Trophoblast cell (in vitro differentiated cells and primary cell): Measurements from ENCODE around the gene CACNA1C.

Experiments
- DNase-seq, 2 donors: peaks; one replicate each; pipeline ENCODE4 v3.0.0-alpha.2; 2016
- H2AFZ ChIP-seq: 2 replicates; pipeline ENCODE4 v1.6.1; 2013; ENCODE audit warnings: low read length, moderate library complexity, mild to moderate bottlenecking; ENCODE audit not compliant: insufficient read depth, poor library complexity
- H2AK5ac ChIP-seq: 2 replicates; pipeline ENCODE4 v1.6.1; 2013; ENCODE audit warnings: mild to moderate bottlenecking, low read length
- H2BK120ac ChIP-seq: 2 replicates; pipeline ENCODE4 v1.6.1; 2013; ENCODE audit warnings: low read length, mild to moderate bottlenecking, moderate library complexity; ENCODE audit not compliant: insufficient read depth, poor library complexity
- H2BK12ac ChIP-seq: 2 replicates; pipeline ENCODE4 v1.6.1; 2013; ENCODE audit warnings: mild to moderate bottlenecking, low read length, moderate library complexity
- H2BK5ac ChIP-seq: 2 replicates; pipeline ENCODE4 v1.6.1; 2013; ENCODE audit warnings: low read length, low read depth, moderate library complexity, mild to moderate bottlenecking; ENCODE audit not compliant: poor library complexity
- H3K14ac ChIP-seq: 2 replicates; pipeline ENCODE4 v1.6.1; 2013; ENCODE audit warnings: mild to moderate bottlenecking, low read length
- H3K18ac ChIP-seq: 2 replicates; pipeline ENCODE4 v1.6.1; 2013; ENCODE audit warnings: mild to moderate bottlenecking, low read length
- H3K23ac ChIP-seq: 2 replicates; pipeline ENCODE4 v1.6.1; 2013; ENCODE audit warnings: low read length
- H3K27ac ChIP-seq: 2 replicates; pipeline ENCODE4 v1.5.1; 2013; ENCODE audit warnings: low read depth, mild to moderate bottlenecking, inconsistent platforms, low read length, moderate library complexity
- H3K27me3 ChIP-seq: 2 replicates; pipeline ENCODE4 v1.6.1; 2013; ENCODE audit warnings: inconsistent platforms, mild to moderate bottlenecking, low read length, moderate library complexity; ENCODE audit not compliant: insufficient read depth
- H3K36me3 ChIP-seq, 2 experiments: 1 replicate in 1 of 2; 2 replicates in 1 of 2; pipeline ENCODE4 v1.6.1; 2013; ENCODE audit warnings: low read length in 2 of 2, mild to moderate bottlenecking in 2 of 2, moderate library complexity in 1 of 2; ENCODE audit not compliant: insufficient read depth in 2 of 2, control insufficient read depth in 1 of 2
- H3K4ac ChIP-seq: 2 replicates; pipeline ENCODE4 v1.6.1; 2013; ENCODE audit warnings: low read depth, mild to moderate bottlenecking, low read length, moderate library complexity
- H3K4me1 ChIP-seq, 2 experiments: 1 replicate in 1 of 2; 2 replicates in 1 of 2; pipeline ENCODE4 v1.6.1; 2013; ENCODE audit warnings: low read length in 2 of 2, mild to moderate bottlenecking in 2 of 2, moderate library complexity in 1 of 2; ENCODE audit not compliant: insufficient read depth in 2 of 2, control insufficient read depth in 1 of 2
- H3K4me2 ChIP-seq: 2 replicates; pipeline ENCODE4 v1.6.1; 2013; ENCODE audit warnings: inconsistent platforms, mild to moderate bottlenecking, low read length, moderate library complexity
- H3K4me3 ChIP-seq: 2 replicates; pipeline ENCODE4 v1.5.1; 2013; ENCODE audit warnings: mild to moderate bottlenecking, low read depth, low read length, inconsistent platforms
- H3K79me1 ChIP-seq: one replicate; pipeline ENCODE4 v1.6.1; 2013; ENCODE audit warnings: low read length
- H3K79me2 ChIP-seq: 2 replicates; pipeline ENCODE4 v1.6.1; 2013; ENCODE audit warnings: low read length, mild to moderate bottlenecking; ENCODE audit not compliant: control insufficient read depth, insufficient read depth, poor library complexity
- H3K9ac ChIP-seq: 2 replicates; pipeline ENCODE4 v1.6.1; 2013; ENCODE audit warnings: mild to moderate bottlenecking, low read length
- H3K9me3 ChIP-seq: 2 replicates; pipeline ENCODE4 v1.6.1; 2013; ENCODE audit warnings: low read depth, mild to moderate bottlenecking, control low read depth, inconsistent platforms, low read length; ENCODE audit not compliant: insufficient read depth
- H4K12ac ChIP-seq: 2 replicates; pipeline ENCODE4 v1.6.1; 2013; ENCODE audit warnings: low read depth, mild to moderate bottlenecking, low read length, moderate library complexity
- H4K8ac ChIP-seq: 2 replicates; pipeline ENCODE4 v1.6.1; 2013; ENCODE audit warnings: low read depth, mild to moderate bottlenecking, low read length, moderate library complexity
- H4K91ac ChIP-seq: one replicate; pipeline ENCODE4 v1.6.1; 2013; ENCODE audit warnings: low read depth, mild to moderate bottlenecking, low read length, moderate library complexity
- WGBS: extraction: QIAGEN DNeasy Blood & Tissue Kit; methylation state at CpG from one replicate; pipeline ENCODE4 v1.1.7; 2013; ENCODE audit warnings: missing lambda C conversion rate; ENCODE audit not compliant: insufficient read length, insufficient coverage; ENCODE audit errors: extremely low coverage; 5-methylcytosine and 5-hydroxymethylcytosine counted together

The CACNA1C gene

DNA sequence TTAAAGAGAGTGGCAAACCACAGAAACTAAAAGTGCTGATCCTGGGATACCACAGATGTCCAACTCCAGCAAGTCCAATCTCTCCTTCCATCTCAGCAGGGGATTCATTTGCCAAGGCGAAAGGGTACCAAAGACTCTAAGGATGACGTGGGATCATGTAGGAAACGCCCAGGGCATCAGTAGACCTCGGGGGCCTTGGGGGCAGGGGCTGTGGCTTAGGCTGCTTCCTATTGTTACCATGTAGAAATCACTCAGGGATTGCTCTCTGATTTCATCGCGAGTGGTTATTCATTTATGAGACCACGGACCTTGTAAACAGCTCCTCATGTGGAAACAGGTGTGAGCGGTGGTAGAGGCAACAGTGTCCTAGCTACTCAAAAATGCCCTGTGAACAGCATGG lies 592.7 kb downstream of the CACNA1C start:
- H4K12ac ChIP-seq = no peak overlapping the region
- H4K8ac ChIP-seq = no peak overlapping the region
- no peak overlapping the region for H3K18ac ChIP-seq
- no peaks in the 10 kb centered on the region for H3K27me3 ChIP-seq
- H3K4ac ChIP-seq = no peak overlapping the region
- no peak overlapping the region for H4K91ac ChIP-seq
- no peak overlapping the region for H2BK120ac ChIP-seq
- H3K9me3 ChIP-seq = no peaks in the 10 kb centered on the region
- H3K79me1 ChIP-seq = peaks cover 4% of the 10 kb centered on the region
- no peak overlapping the region for H3K23ac ChIP-seq
- H3K9ac ChIP-seq = no peak overlapping the region
- peaks cover 18 to 19% of the 10 kb centered on the region in 2 experiments for H3K4me1 ChIP-seq
- no peak overlapping the region for H2BK5ac ChIP-seq
- H3K27ac ChIP-seq = no peak overlapping the region
- H2AK5ac ChIP-seq = no peak overlapping the region
- no peaks in the 10 kb centered on the region for H3K79me2 ChIP-seq
- H3K14ac ChIP-seq = no peak overlapping the region
- no peaks in the 10 kb centered on the region for H3K36me3 ChIP-seq
- H2BK12ac ChIP-seq = no peak overlapping the region
- H2AFZ ChIP-seq = no peak overlapping the region
- no peak overlapping the region for H3K4me3 ChIP-seq
- WGBS = no CpG with 5 or more reads among the region's 8 CpGs
- H3K4me2 ChIP-seq = no peak overlapping the region
- DNase-seq = no peak

DNA sequence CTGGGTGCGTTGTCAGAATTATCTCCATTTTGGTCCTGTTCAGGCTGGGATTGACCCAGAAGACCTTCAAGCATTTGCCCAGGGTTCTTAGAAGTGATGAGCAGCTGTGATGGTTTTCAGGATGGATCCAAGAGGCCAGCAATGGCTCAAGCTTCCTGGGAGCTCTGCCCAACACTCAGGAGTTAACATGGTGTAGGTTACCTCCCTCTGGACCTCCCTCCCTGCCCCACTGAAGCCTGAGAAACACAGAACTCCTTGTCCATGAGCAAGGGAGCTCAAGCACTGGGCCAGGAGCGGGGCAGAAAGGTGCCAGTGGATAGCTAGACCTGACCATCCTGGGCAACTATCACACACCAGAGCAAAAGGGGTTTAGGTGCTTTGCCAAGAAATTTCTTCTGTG lies 593.6 kb downstream of the CACNA1C start:
- Histone ChIP-seq H3K14ac (no peak overlapping the region), H3K4me2 (no peak overlapping the region), H4K91ac (no peak overlapping the region), H3K79me1 (peaks cover under 1% of the 10 kb centered on the region), H2BK12ac (no peak overlapping the region), H3K27ac (no peak overlapping the region), H2AFZ (no peak overlapping the region), H3K36me3 (no peaks in the 10 kb centered on the region), H2BK5ac (no peak overlapping the region), H3K9ac (no peak overlapping the region), H4K8ac (no peak overlapping the region), H4K12ac (no peak overlapping the region), H3K18ac (no peak overlapping the region), H3K4ac (no peak overlapping the region), H3K4me1 (peaks cover 12 to 14% of the 10 kb centered on the region in 2 experiments), H3K23ac (no peak overlapping the region), H3K27me3 (no peaks in the 10 kb centered on the region), H3K4me3 (no peak overlapping the region), H3K9me3 (no peaks in the 10 kb centered on the region), H2BK120ac (no peak overlapping the region), H2AK5ac (no peak overlapping the region), H3K79me2 (no peaks in the 10 kb centered on the region)
- DNase-seq = no peak
- no CpG with 5 or more reads among the region's 2 CpGs for WGBS

DNA sequence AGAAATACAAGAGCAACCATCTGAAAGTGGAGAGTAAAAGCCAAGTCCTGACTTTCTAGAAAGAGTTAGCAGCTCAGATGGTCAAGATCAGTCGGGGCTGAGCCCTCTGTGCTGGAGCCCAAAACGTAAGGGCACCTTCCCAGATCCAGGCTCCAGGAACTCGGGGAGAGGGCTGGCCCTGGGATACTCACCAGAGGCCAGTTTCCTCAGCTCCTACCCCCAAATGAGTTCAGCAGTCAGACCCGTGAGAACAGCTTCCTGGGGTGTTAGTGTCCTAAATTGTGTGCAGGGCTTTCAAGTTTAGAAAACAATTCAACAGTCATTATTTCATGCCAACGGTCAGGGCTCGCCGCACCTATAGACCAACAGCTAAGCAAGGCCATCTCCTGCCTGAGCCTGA lies 594.4 kb downstream of the CACNA1C start:
- Histone ChIP-seq H3K23ac (no peak overlapping the region), H3K4me1 (peaks cover 5 to 7% of the 10 kb centered on the region in 2 experiments), H3K27ac (no peak overlapping the region), H3K4me3 (no peak overlapping the region), H3K18ac (no peak overlapping the region), H2BK12ac (no peak overlapping the region), H4K8ac (no peak overlapping the region), H4K91ac (no peak overlapping the region), H4K12ac (no peak overlapping the region), H3K4ac (no peak overlapping the region), H2AK5ac (no peak overlapping the region), H2BK120ac (no peak overlapping the region), H3K79me1 (no peaks in the 10 kb centered on the region), H2AFZ (no peak overlapping the region), H3K9me3 (no peaks in the 10 kb centered on the region), H3K27me3 (no peaks in the 10 kb centered on the region), H3K36me3 (peaks cover 0 to 3% of the 10 kb centered on the region in 2 experiments), H3K14ac (no peak overlapping the region), H3K79me2 (no peaks in the 10 kb centered on the region), H3K4me2 (no peak overlapping the region), H3K9ac (no peak overlapping the region), H2BK5ac (no peak overlapping the region)
- no peak for DNase-seq
- WGBS = no CpG with 5 or more reads among the region's 7 CpGs

DNA sequence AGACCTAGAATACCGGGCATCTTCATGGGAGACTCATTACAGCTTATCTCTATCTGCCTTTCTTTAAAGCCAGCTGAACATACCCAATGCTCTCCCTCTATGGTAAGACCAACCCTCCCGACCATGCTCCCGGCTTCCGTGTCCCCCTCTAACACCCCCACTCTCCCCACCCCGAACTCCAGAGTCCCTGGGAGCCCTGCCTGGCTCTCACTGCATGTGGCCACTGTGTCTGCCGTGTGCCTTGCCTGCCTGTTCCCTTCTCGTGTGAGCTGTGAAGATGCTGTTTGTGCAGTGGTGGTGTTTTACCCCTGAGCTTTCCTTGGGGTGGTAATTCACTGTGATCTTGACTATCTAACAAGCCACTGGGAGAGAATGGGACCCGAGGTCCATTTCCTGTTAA lies 595.6 kb downstream of the CACNA1C start:
- peaks cover 3 to 4% of the 10 kb centered on the region in 2 experiments for H3K4me1 ChIP-seq
- no peak for DNase-seq

More for the DNA sequence above, 595.6 kb downstream of the CACNA1C start:
- H4K91ac ChIP-seq = no peak overlapping the region
- no CpG with 5 or more reads among the region's 8 CpGs for WGBS
- H2BK5ac ChIP-seq = no peak overlapping the region
- peaks cover 0 to 3% of the 10 kb centered on the region in 2 experiments for H3K36me3 ChIP-seq
- no peaks in the 10 kb centered on the region for H3K79me2 ChIP-seq
- H4K12ac ChIP-seq = no peak overlapping the region
- no peak overlapping the region for H3K18ac ChIP-seq
- no peak overlapping the region for H3K14ac ChIP-seq
- no peak overlapping the region for H2AK5ac ChIP-seq
- no peak overlapping the region for H2BK12ac ChIP-seq
- no peak overlapping the region for H2AFZ ChIP-seq
- H3K4me2 ChIP-seq = no peak overlapping the region
- H3K79me1 ChIP-seq = no peaks in the 10 kb centered on the region
- H3K23ac ChIP-seq = no peak overlapping the region
- H3K4ac ChIP-seq = no peak overlapping the region
- H3K27ac ChIP-seq = no peak overlapping the region
- no peak overlapping the region for H3K4me3 ChIP-seq
- no peak overlapping the region for H3K9ac ChIP-seq
- H4K8ac ChIP-seq = no peak overlapping the region
- no peaks in the 10 kb centered on the region for H3K27me3 ChIP-seq
- H3K9me3 ChIP-seq = no peaks in the 10 kb centered on the region
- H2BK120ac ChIP-seq = no peak overlapping the region
